ENCODE data around the gene SYMPK. TPM values are rescaled to one million over a fixed set of nuclear protein-coding genes. Genes with fewer than 3 reads are reported as not detected.
A peak's percentile ranks its signal among the peaks of the same experiment; 100 is the strongest.

The SYMPK gene
- total RNA-seq (10 to 100 TPM; 22.4 to 45.0 (median 33.0) TPM), polyA plus RNA-seq (10 to 100 TPM; 30.5 to 75.0 TPM)
- long read RNA-seq, donor 1, full-length matches to known transcripts, result 3 of 21 reads
- long read RNA-seq, donor 1, partial matches to known transcripts, result 14 of 21 reads
- long read RNA-seq, donor 1, other reads (novel, unspliced or antisense), result 4 of 21 reads
- long read RNA-seq, donor 2, full-length matches to known transcripts, result 3 of 16 reads
- long read RNA-seq, donor 2, partial matches to known transcripts, result 6 of 16 reads
- long read RNA-seq, donor 2, other reads (novel, unspliced or antisense), result 7 of 16 reads
- long read RNA-seq, donor 3, full-length matches to known transcripts, result 3 of 20 reads
- long read RNA-seq, donor 3, partial matches to known transcripts, result 11 of 20 reads
- long read RNA-seq, donor 3, other reads (novel, unspliced or antisense), result 6 of 20 reads

GRCh38 chr19:45862564-45863334 lies at the start of gene SYMPK:
TSS of gene SYMPK (minus strand) at chr19:45863147. CDS start at chr19:45854495, 8,652 bp downstream.
- Histone ChIP-seq H3K4me3 (peak within 1 kb of the TSS; percentile 84 to 100 (median 88)), H3K9me3 (no peaks in the 10 kb centered on the region), H3K27ac (peak within 1 kb of the TSS; percentile 76 to 96 (median 90)), H3K36me3 (peaks cover 0 to 42% (median 0%) of the 10 kb centered on the region in 9 donors), H3K4me1 (peaks cover 0 to 33% (median 25%) of the 10 kb centered on the region in 9 donors), H3K27me3 (peaks cover 0 to 31% (median 23%) of the 10 kb centered on the region in 7 donors)
- intact Hi-C loops (cut with DNase I), result loop anchor here in 2 of 10 donors (1.0 to 5.0 kb wide), 2 partner anchors 24 to 135 kb away; partner anchors contain the start of genes CCDC61 (in 1 of the 2) and IRF2BP1 (in 1 of the 2)
- ATAC-seq (peak; percentile 99 to 100 (median 99)), DNase-seq (peak; percentile 99)
- no peak for TF ChIP-seq CTCF (IDR thresholded peaks at IDR 0.05)
- 0 to 1% methylated on average over 60 to 65 of the region's 65 CpGs for WGBS, 2 donors

DNA sequence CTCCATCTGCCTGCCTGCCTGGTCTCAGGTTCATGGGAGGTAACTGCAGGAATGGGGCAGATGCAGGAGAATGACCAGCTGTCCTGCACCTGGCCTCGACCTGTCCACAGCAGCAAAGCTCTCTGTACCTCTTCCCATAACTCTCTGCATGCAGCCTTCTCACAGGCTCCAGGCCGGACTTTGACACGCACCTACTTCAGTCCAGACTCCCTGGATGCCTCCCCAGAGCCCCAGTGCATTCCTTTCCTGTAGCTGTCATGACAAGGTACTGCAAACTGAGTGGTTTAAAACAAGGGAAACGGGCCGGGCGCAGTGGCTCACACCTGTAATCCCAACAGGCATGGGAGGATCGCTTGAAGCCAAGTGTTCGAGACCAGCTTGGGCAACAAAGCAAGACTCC lies 48.3 kb upstream of the SYMPK start:
- H3K4me3 ChIP-seq, result no peak overlapping the region
- DNase-seq (no peak), ATAC-seq (no peak)
- H3K9me3 ChIP-seq, result no peaks in the 10 kb centered on the region
- no peak for TF ChIP-seq CTCF (IDR thresholded peaks at IDR 0.05)
- H3K4me1 ChIP-seq, result no peaks in the 10 kb centered on the region
- WGBS, 2 donors, result 57% methylated on average over 8 of the region's 8 CpGs
- intact Hi-C loops (cut with DNase I), result loop anchor here in 3 of 10 donors (5.0 to 10.0 kb wide), 2 partner anchors 94 to 101 kb away; no protein-coding TSS in a partner anchor
- no peaks in the 10 kb centered on the region for H3K36me3 ChIP-seq
- no peak overlapping the region for H3K27ac ChIP-seq
- H3K27me3 ChIP-seq, result peaks cover 0 to 34% (median 15%) of the 10 kb centered on the region in 7 donors

GRCh38 chr19:45908956-45909355 lies 46.0 kb upstream of the SYMPK start:
- Histone ChIP-seq H3K4me3 (no peak overlapping the region), H3K9me3 (no peaks in the 10 kb centered on the region), H3K27me3 (peaks cover 0 to 25% (median 10%) of the 10 kb centered on the region in 7 donors), H3K36me3 (no peaks in the 10 kb centered on the region), H3K27ac (no peak overlapping the region), H3K4me1 (no peaks in the 10 kb centered on the region)
- no peak for ATAC-seq
- WGBS, 2 donors, result 80 to 83% methylated on average over 5 of the region's 5 CpGs
- intact Hi-C loops (cut with DNase I), result loop anchor here in 1 of 10 donors (5.0 kb wide), 1 partner anchor 922 kb away; no protein-coding TSS in a partner anchor
- TF ChIP-seq CTCF (IDR thresholded peaks at IDR 0.05), result no peak
- no peak for DNase-seq

DNA sequence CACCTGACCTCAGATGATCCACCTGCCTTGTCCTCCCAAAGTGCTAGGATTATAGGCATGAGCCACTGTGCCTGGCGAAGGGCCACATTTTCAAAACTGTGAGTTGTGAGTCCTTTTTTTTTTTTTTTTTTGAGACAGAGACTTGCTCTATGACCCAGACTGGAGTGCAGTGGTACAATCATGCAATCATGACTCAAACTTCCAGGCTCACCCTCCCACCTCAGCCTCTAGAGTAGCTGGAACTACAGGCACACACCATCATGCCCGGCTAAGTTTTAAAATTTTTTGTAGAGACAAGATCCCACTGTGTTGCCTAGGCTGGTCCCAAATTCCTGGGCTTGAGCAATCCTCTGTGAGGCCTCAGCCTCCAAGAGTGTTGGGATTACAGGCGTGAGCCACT lies 43.3 kb upstream of the SYMPK start:
- no peak overlapping the region for H3K27ac ChIP-seq
- peaks cover 0 to 9% (median 4%) of the 10 kb centered on the region in 7 donors for H3K27me3 ChIP-seq
- no peak for TF ChIP-seq CTCF (IDR thresholded peaks at IDR 0.05)
- no peaks in the 10 kb centered on the region for H3K9me3 ChIP-seq
- H3K36me3 ChIP-seq, result no peaks in the 10 kb centered on the region
- 87 to 95% methylated on average over 3 of the region's 3 CpGs for WGBS, 2 donors
- DNase-seq, result no peak
- no peak overlapping the region for H3K4me3 ChIP-seq
- no peak for ATAC-seq
- intact Hi-C loops (cut with DNase I), result loop anchor here in 1 of 10 donors (5.0 kb wide), 1 partner anchor 919 kb away; no protein-coding TSS in a partner anchor
- H3K4me1 ChIP-seq, result peaks cover 0 to 15% (median 11%) of the 10 kb centered on the region in 9 donors
